Measurements from ENCODE around the gene FAM131B. TPM values are rescaled to one million over a fixed set of nuclear protein-coding genes. Genes with fewer than 3 reads are reported as not detected.

FAM131B gene
- total RNA-seq, 1 experiment from 2014 or later: 6.9 TPM

DNA sequence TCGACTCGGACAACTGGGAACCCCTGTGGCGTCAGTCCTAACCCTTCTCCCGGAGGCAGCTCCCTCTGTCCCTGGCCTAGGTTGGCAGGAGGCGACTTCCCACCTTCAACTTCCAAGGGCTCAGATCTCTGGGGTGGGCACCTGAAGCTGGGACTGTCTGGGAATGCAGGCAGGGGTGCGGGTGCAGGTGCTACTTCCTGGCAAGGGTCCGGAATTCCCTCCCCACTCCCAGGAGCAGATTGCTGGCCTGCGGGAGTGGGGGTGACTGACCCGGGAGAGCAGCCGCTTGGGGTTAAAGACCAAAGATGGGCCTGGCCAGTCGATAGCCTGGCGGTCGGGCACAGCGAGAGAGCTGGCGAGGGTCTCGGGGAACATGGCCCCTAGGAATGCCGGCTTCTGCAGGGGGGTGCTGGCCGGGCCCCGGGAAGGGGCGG lies 45.8 kb upstream of the FAM131B start:
- no peak for DNase-seq
- H3K4me3 ChIP-seq (ENCODE audit: low read length): peak overlapping the region; percentile 95
- H3K9me3 ChIP-seq (ENCODE audit: low read length): no peaks in the 10 kb centered on the region
- no peaks in the 10 kb centered on the region for H3K9me2 ChIP-seq (replicated peaks; ENCODE audit: low read length)
- H3K4me1 ChIP-seq (ENCODE audit: insufficient read depth, low read length): peaks cover 24% of the 10 kb centered on the region
- no peaks in the 10 kb centered on the region for H4K20me1 ChIP-seq (ENCODE audit: low read length)
- ATAC-seq: peak; percentile 19
- H3K79me2 ChIP-seq (ENCODE audit: low read length): peaks cover 20% of the 10 kb centered on the region
- ChIA-PET CTCF (interaction anchor here (0.5 to 1.4 kb wide), 5 partner anchors 9 to 430 kb away, joined by 3 to 4 read pairs (median 4); no protein-coding TSS in a partner anchor), POLR2A (ENCODE audit: unreplicated experiment) (interaction anchor here (0.6 kb wide), 1 partner anchor 187 kb away, joined by 6 read pairs; no protein-coding TSS in a partner anchor)
- H3K4me2 ChIP-seq (ENCODE audit: low read length): peak overlapping the region; percentile 96
- peaks cover 3% of the 10 kb centered on the region; the same call in 1 of the 2 replicates for H3K36me3 ChIP-seq (ENCODE audit: low read depth, low read length)
- peak overlapping the region; percentile 40 for H3K27ac ChIP-seq (ENCODE audit: low read length)
- TF ChIP-seq EZH2 (IDR thresholded peaks at IDR 0.05; ENCODE audit: low read length, unreplicated experiment) (no peak), EZH2phosphoT487 (IDR thresholded peaks at IDR 0.05; ENCODE audit: borderline replicate concordance, low read length) (no peak)
- TF ChIP-seq, protein P1, sequence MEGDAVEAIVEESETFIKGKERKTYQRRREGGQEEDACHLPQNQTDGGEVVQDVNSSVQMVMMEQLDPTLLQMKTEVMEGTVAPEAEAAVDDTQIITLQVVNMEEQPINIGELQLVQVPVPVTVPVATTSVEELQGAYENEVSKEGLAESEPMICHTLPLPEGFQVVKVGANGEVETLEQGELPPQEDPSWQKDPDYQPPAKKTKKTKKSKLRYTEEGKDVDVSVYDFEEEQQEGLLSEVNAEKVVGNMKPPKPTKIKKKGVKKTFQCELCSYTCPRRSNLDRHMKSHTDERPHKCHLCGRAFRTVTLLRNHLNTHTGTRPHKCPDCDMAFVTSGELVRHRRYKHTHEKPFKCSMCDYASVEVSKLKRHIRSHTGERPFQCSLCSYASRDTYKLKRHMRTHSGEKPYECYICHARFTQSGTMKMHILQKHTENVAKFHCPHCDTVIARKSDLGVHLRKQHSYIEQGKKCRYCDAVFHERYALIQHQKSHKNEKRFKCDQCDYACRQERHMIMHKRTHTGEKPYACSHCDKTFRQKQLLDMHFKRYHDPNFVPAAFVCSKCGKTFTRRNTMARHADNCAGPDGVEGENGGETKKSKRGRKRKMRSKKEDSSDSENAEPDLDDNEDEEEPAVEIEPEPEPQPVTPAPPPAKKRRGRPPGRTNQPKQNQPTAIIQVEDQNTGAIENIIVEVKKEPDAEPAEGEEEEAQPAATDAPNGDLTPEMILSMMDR (conservative IDR thresholded peaks at IDR 0.05; ENCODE audit: low read depth, low read length): no peak
- peak overlapping the region; percentile 66 for H2AFZ ChIP-seq (ENCODE audit: low read length)
- no peaks in the 10 kb centered on the region for H3F3A ChIP-seq (ENCODE audit: low read length, unreplicated experiment)
- intact Hi-C loops (cut with micrococcal nuclease): no loop called here
- no TSS peak for BruUV-seq (replicated peaks)
- no peaks in the 10 kb centered on the region for H3K27me3 ChIP-seq (ENCODE audit: low read length)
- H3K9ac ChIP-seq (ENCODE audit: low read length): peak overlapping the region; percentile 65

DNA sequence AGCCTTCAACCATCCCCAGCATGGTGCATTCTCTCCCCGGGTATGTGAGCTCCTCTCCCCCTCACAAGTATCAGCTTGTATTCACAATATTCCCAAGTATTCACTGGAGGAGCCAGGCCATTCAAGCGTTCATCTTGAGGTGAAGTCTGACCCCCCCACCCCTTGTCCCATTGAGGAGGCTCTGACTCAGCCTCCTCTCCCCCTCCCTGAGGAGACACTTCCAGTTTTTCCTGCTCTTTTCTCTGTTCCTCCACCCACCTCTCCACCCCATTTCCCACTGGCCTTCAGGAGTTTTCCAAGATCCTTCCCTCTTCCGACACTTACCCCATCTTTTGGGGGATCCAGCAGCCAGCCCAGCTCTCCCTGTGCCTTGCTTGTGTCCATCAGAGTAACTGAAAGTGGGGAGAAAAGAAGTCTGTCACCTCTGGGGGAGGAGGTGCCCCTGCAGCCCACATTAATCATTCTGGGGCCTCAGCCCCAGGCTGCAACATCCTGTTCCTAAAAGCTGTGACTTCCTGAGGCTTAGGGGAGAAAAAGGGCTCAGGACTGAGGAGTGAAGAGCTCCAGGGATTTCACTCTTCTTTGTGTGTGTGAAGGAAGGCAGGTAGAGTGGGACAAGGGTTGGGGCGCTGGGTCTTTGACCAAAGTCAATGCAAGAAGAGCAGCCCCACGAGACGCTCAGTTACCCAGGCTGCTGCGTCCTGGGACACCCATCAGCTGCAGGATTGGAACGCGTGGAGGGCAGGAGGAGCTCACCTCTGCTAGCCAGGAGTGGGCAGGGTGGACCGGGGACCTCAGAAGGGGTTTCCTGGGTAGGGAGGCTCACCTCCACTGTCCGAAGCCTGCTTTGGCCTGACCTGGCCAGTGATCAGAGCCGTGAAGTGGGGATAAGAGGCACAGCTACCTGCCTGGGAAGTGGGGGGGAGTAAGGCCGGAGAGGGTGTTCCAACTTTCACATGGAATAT lies 45.1 kb upstream of the FAM131B start:
- peak overlapping the region; percentile 66 for H2AFZ ChIP-seq (ENCODE audit: low read length)
- H3K27ac ChIP-seq (ENCODE audit: low read length): peak overlapping the region; percentile 40
- peaks cover 24% of the 10 kb centered on the region for H3K4me1 ChIP-seq (ENCODE audit: insufficient read depth, low read length)
- H3K79me2 ChIP-seq (ENCODE audit: low read length): peaks cover 20% of the 10 kb centered on the region
- H3K27me3 ChIP-seq (ENCODE audit: low read length): no peaks in the 10 kb centered on the region
- H3K4me3 ChIP-seq (ENCODE audit: low read length): peak overlapping the region; percentile 95
- H3K9ac ChIP-seq (ENCODE audit: low read length): peak overlapping the region; percentile 65
- H3K4me2 ChIP-seq (ENCODE audit: low read length): peak overlapping the region; percentile 96
- CTCF ChIA-PET: interaction anchor here (0.6 to 1.4 kb wide), 2 partner anchors 144 to 192 kb away, joined by 3 to 4 read pairs; partner anchors contain the start of gene GSTK1
- DNase-seq: peak; percentile 68
- no peaks in the 10 kb centered on the region for H3F3A ChIP-seq (ENCODE audit: low read length, unreplicated experiment)
- TF ChIP-seq, protein P1 (conservative IDR thresholded peaks at IDR 0.05; ENCODE audit: low read depth, low read length): no peak
- TF ChIP-seq EZH2phosphoT487 (IDR thresholded peaks at IDR 0.05; ENCODE audit: borderline replicate concordance, low read length): no peak
- TF ChIP-seq EZH2 (IDR thresholded peaks at IDR 0.05; ENCODE audit: low read length, unreplicated experiment): no peak
- no peaks in the 10 kb centered on the region for H3K9me2 ChIP-seq (replicated peaks; ENCODE audit: low read length)
- no TSS peak for BruUV-seq (replicated peaks)
- intact Hi-C loops (cut with micrococcal nuclease): no loop called here
- POLR2A ChIA-PET (ENCODE audit: unreplicated experiment): interaction anchor here (0.6 kb wide), 2 partner anchors 61 to 186 kb away, joined by 5 to 6 read pairs; no protein-coding TSS in a partner anchor
- H3K9me3 ChIP-seq (ENCODE audit: low read length): no peaks in the 10 kb centered on the region
- no peaks in the 10 kb centered on the region for H4K20me1 ChIP-seq (ENCODE audit: low read length)
- ATAC-seq: peak; percentile 29
- H3K36me3 ChIP-seq (ENCODE audit: low read depth, low read length): peaks cover 3% of the 10 kb centered on the region; the same call in 1 of the 2 replicates

All from PC-3 (cell line).